ENCODE data around the gene PUM2.

- TF ChIP-seq POLR2A (IDR thresholded peaks at IDR 0.05; ENCODE audit: low read depth, low read length) (no peak), POLR2AphosphoS5 (IDR thresholded peaks at IDR 0.05; ENCODE audit: low read depth, low read length) (no peak)
Observed at GRCh38 chr2:20384953-20385352, 34.3 kb upstream of the PUM2 start.

All from GM12892 (cell line).